ENCODE measurements around the gene FUT8.

DNA sequence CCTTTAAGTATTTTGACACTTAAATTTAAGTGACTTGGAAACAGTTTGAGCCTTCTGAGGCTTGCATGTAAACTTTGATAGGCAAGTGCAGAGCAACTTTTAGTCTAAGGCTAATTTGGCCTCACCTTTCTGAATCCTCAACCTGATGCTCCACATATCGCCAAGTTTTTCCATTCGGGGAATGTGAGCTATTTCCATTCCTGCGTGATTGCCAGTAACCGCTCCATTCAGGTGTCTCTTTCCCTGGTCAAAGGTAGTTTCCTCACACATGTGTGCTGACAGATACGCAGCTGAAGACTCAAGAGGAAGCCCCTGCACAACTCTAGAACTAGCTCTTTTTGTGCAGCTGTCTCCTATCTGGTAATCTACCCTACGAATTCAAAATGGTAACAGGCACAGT lies 25.4 kb upstream of the FUT8 start:
- no peak for TF ChIP-seq SUZ12 (IDR thresholded peaks at IDR 0.05; ENCODE audit: extremely low read depth, insufficient read depth, insufficient read length)
- no peak for TF ChIP-seq ZNF274 (IDR thresholded peaks at IDR 0.05; ENCODE audit: low read depth, low read length)
- no peak for TF ChIP-seq YY1 (IDR thresholded peaks at IDR 0.05; ENCODE audit: insufficient read depth, insufficient read length)
